HepG2 (cell line): ENCODE measurements around the gene RPL6. TPM values are rescaled to one million over a fixed set of nuclear protein-coding genes. Genes with fewer than 3 reads are reported as not detected.

Source experiments
- DZIP1 ChIP-seq: sonication (generic); formaldehyde crosslinking; IDR thresholded peaks from 2 replicates; pipeline ENCODE4 v1.5.0; 2020; ENCODE audit warnings: mild to moderate bottlenecking, missing genetic modification reagents
- ELF4 ChIP-seq: sonication (generic); formaldehyde crosslinking; IDR thresholded peaks from 2 replicates; pipeline ENCODE4 v1.5.0; 2020; ENCODE audit warnings: missing genetic modification reagents, mild to moderate bottlenecking, moderate library complexity, borderline replicate concordance
- KLF11 ChIP-seq: IDR thresholded peaks from 2 replicates; pipeline ENCODE4 v1.6.1; 2016; ENCODE audit warnings: missing compliant biosample characterization
- MYC ChIP-seq: sonication (generic); formaldehyde crosslinking; IDR thresholded peaks from 2 replicates; pipeline ENCODE4 v1.9.0; 2021; ENCODE audit warnings: missing genetic modification reagents, borderline replicate concordance
- NFAT5 ChIP-seq: sonication (generic); formaldehyde crosslinking; IDR thresholded peaks from 2 replicates; pipeline ENCODE4 v1.4.0; 2020; ENCODE audit warnings: missing genetic modification reagents
- SAFB2 ChIP-seq: sonication (generic); formaldehyde crosslinking; IDR thresholded peaks from 2 replicates; pipeline ENCODE4 v1.5.1; 2020; ENCODE audit warnings: missing genetic modification reagents, low read depth, mild to moderate bottlenecking, borderline replicate concordance
- XBP1 ChIP-seq: sonication (generic); formaldehyde crosslinking; IDR thresholded peaks from 2 replicates; pipeline ENCODE4 v1.5.0; 2020; ENCODE audit warnings: missing genetic modification reagents
- ZBTB25 ChIP-seq: IDR thresholded peaks from 2 replicates; pipeline ENCODE4 v1.6.1; 2018; ENCODE audit warnings: missing genetic modification reagents
- ZBTB33 ChIP-seq: sonication (generic); formaldehyde crosslinking; IDR thresholded peaks from 2 replicates; pipeline ENCODE4 v1.4.0; 2020; ENCODE audit warnings: missing genetic modification reagents
- ZFP36L1 ChIP-seq: sonication (generic); formaldehyde crosslinking; IDR thresholded peaks from 2 replicates; pipeline ENCODE4 v1.8.0; 2022; ENCODE audit warnings: mild to moderate bottlenecking, missing genetic modification reagents, moderate library complexity
- ZNF138 ChIP-seq: sonication (generic); formaldehyde crosslinking; IDR thresholded peaks from 2 replicates; pipeline ENCODE4 v1.5.0; 2020; ENCODE audit warnings: mild to moderate bottlenecking, low read depth, missing genetic modification reagents
- ZNF431 ChIP-seq: sonication (generic); formaldehyde crosslinking; IDR thresholded peaks from 2 replicates; pipeline ENCODE4 v1.9.0; 2022; ENCODE audit warnings: missing genetic modification reagents, low read depth, mild to moderate bottlenecking, borderline replicate concordance
- ZNF841 ChIP-seq: sonication (generic); formaldehyde crosslinking; IDR thresholded peaks from 2 replicates; pipeline ENCODE4 v1.8.1; 2023; ENCODE audit warnings: missing genetic modification reagents, borderline replicate concordance
- polyA plus RNA-seq, 8 experiments: library from polyadenylated mRNA; depleted of rRNA in 3 of 8; stranded (reverse) in 7 of 8; unstranded in 1 of 8; fragments of >200 nt; fragmentation: Illumina TruSeq in 4 of 8; extraction: Trizol in 4 of 8; gene quantifications; 2 replicates each; pipeline versions ENCODE4 v1.2.1 to v1.2.3, GENCODE V29; 2011 to 2016; ENCODE audit warnings: low read depth in 4 of 8, missing spikeins in 1 of 8, mixed read lengths in 1 of 8; ENCODE audit not compliant: insufficient read depth in 1 of 8
- total RNA-seq, 5 experiments: library from RNA; depleted of rRNA; stranded (reverse); fragments of >200 nt; fragmentation: Illumina TruSeq; extraction: Trizol; gene quantifications; 2 replicates each; pipeline ENCODE4 v1.2.3, GENCODE V29; 2016; ENCODE audit warnings: low read depth in 1 of 5

RPL6 gene
- total and polyA plus RNA-seq, 2 of the 13 experiments (the other 11 are each of a cell fraction or from before 2014, with no cell fraction given): 1,551 to 1,719 TPM

GRCh38 chr12:112381883-112382796 lies 27.3 kb downstream of the RPL6 start, which contains the start of gene HECTD4 (continued):
- no peak for TF ChIP-seq DZIP1 (CRISPR knock-in tag)
- TF ChIP-seq KLF11 (CRISPR knock-in tag): no peak
- TF ChIP-seq SAFB2 (CRISPR knock-in tag): 0 out of 2 replicates have a peak, but pooled peaks have one; percentile 54
- TF ChIP-seq ZFP36L1 (CRISPR knock-in tag): peak; percentile 65; the same call in 1 of the 2 replicates
- no peak for TF ChIP-seq NFAT5
- no peak for TF ChIP-seq XBP1 (CRISPR knock-in tag)
- 0 out of 2 replicates have a peak, but pooled peaks have one; percentile 66 for TF ChIP-seq ZNF138 (CRISPR knock-in tag)
- TF ChIP-seq ZBTB33 (CRISPR knock-in tag): no peak
- TF ChIP-seq ZBTB25: no peak; the same call in 1 of the 2 replicates
- peak; percentile 45; the same call in 1 of the 2 replicates for TF ChIP-seq ELF4 (CRISPR knock-in tag)
- no peak for TF ChIP-seq ZNF841
- TF ChIP-seq ZNF431: 0 out of 2 replicates have a peak, but pooled peaks have one; percentile 19
- peak; percentile 64; the same call in 1 of the 2 replicates for TF ChIP-seq MYC
